KOPT-K1 (cell line): Measurements from ENCODE around the gene YIF1A.

Experiments used
- H3K27ac ChIP-seq: fragments of 200-600 bp; sonication (generic); 2 replicates; pipeline ENCODE4 v1.5.1; 2016; ENCODE audit warnings: antibody characterized with exemption, mild to moderate bottlenecking, low read depth, low read length; ENCODE audit not compliant: poor library complexity, severe bottlenecking
- H3K36me3 ChIP-seq: fragments of 200-600 bp; sonication (generic); 2 replicates; pipeline ENCODE4 v1.5.1; 2017; ENCODE audit warnings: antibody characterized with exemption, mild to moderate bottlenecking, low read length, moderate library complexity; ENCODE audit not compliant: insufficient read depth
- H3K9me3 ChIP-seq: fragments of 200-600 bp; sonication (generic); 2 replicates; pipeline ENCODE4 v1.5.1; 2017; ENCODE audit warnings: antibody characterized with exemption, low read length, mild to moderate bottlenecking; ENCODE audit not compliant: insufficient read depth, poor library complexity, severe bottlenecking

YIF1A gene

DNA sequence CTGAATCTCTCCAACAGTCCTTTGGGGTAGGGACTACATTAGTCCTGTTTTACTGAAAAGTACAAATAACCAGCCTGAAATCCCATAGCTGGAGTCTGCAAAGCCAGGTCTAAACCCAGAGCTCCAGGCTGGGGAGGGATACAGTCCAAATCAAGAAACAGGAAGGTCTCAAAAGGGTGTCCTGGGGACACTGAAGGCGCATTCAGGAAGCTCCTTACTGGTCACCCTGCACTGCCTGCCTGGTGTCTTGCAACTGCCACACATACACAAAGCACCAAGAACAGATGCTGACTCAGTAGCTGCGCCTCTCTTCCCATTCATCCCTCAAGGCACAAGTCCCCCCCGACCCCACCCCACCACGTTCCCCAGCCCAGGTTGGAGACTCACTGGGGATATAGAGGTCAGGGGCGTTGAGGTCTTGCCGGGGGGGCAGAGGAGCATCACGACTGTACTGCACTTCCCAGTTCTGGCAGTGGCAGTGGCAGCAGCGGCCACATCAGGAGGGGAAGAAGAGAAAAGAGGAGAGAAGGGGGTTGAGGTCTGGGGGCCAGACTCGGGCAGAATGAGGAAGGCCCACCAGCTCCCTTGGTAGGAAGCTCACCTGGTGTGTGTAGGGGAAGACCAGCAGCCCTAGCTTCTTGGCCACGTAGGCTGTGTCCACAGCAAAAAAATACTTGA lies 1.6 kb downstream of the YIF1A start:
- Histone ChIP-seq H3K9me3 (no peaks in the 10 kb centered on the region), H3K27ac (peak overlapping the region; percentile 69), H3K36me3 (peaks cover 13% of the 10 kb centered on the region; the same call in 1 of the 2 replicates)

DNA sequence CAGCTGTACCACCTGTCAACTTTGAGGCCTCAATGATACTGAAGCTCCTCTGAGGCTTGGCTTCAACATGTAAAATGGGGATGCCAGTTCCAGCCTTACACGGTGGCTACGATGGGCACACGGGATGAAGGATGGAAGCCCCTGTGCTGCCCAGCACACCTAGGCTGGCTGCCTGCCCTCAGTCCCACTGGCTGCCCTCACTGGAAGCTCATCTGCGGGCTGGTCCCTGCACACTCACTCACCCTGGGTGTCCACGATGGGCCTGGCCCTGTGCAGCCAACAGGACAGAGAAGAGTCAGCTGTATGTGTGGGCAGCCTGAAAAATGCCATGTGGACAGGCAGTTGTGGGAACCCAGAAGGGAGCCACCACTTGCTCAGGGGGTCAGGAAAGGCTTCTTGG lies 2.2 kb downstream of the YIF1A start:
- Histone ChIP-seq H3K9me3 (no peaks in the 10 kb centered on the region), H3K27ac (no peak overlapping the region), H3K36me3 (peaks cover 13% of the 10 kb centered on the region; the same call in 1 of the 2 replicates)

DNA sequence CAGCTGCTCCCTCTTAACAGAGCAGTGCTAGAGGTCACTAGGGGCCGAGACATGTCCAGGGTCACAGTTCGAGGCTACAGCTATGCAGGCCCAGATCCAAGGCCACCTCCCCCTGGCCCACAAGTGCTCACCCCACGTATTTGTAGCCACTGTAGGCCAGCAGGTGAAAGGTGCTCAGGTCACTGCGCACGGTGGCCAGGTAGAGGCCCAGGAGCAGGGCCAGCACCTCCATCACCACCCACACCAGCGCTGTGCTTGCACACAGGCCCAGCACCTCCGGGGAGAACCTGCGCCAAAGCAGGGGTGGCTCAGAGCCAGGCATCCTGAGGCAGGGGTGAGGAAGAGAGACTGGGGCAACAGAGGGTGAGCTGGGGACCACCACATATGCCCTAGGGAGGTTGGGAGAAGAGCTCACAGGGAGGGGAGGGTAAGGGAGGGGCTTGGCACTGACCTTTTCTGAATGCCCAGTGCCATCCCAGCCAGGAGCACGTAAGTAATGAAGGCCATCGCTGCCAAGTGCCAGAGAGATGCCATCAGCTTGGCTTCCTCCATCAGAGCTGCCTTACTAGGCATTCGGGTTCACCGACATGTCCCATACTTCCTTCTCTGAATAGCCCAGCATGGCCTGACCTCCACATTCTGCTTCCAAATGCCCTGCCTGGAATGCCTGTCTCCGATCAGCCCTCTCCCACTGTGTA lies 3.5 kb downstream of the YIF1A start:
- no peak overlapping the region for H3K27ac ChIP-seq
- peaks cover 13% of the 10 kb centered on the region; the same call in 1 of the 2 replicates for H3K36me3 ChIP-seq
- H3K9me3 ChIP-seq: no peaks in the 10 kb centered on the region

DNA sequence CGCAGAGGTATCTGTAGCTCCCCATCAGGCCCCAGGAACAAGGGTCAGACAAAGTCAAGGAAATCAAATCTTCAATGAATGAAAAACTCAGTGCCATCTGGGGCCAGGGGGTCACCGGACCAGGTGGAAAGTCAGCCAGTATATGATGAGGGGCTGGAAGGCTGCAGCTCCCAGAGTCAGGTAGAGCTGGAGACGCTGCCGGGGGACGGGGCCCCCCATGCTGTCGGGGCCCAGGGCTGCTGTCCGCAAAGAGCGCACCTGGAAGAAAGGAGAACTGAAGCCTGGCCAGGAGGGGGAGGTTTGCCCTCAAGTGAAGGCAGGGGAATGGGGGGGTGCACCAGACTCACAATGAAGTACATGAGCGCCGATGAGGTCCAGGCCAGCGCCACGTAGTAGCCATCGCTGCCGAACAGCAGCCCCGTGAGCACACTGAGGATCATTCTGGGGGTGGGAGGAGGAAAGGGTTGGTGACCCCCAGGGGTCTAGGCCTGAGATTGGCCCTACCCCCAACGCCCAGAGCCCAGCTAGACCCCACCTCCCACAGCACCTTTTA lies 4.3 kb downstream of the YIF1A start:
- Histone ChIP-seq H3K36me3 (peaks cover 13% of the 10 kb centered on the region; the same call in 1 of the 2 replicates), H3K9me3 (no peaks in the 10 kb centered on the region), H3K27ac (no peak overlapping the region)

- no peaks in the 10 kb centered on the region for H3K9me3 ChIP-seq
- H3K36me3 ChIP-seq: peaks cover 13% of the 10 kb centered on the region; the same call in 1 of the 2 replicates
- no peak overlapping the region for H3K27ac ChIP-seq
Measured at GRCh38 chr11:66283461-66284105, 5.4 kb downstream of the YIF1A start.

DNA sequence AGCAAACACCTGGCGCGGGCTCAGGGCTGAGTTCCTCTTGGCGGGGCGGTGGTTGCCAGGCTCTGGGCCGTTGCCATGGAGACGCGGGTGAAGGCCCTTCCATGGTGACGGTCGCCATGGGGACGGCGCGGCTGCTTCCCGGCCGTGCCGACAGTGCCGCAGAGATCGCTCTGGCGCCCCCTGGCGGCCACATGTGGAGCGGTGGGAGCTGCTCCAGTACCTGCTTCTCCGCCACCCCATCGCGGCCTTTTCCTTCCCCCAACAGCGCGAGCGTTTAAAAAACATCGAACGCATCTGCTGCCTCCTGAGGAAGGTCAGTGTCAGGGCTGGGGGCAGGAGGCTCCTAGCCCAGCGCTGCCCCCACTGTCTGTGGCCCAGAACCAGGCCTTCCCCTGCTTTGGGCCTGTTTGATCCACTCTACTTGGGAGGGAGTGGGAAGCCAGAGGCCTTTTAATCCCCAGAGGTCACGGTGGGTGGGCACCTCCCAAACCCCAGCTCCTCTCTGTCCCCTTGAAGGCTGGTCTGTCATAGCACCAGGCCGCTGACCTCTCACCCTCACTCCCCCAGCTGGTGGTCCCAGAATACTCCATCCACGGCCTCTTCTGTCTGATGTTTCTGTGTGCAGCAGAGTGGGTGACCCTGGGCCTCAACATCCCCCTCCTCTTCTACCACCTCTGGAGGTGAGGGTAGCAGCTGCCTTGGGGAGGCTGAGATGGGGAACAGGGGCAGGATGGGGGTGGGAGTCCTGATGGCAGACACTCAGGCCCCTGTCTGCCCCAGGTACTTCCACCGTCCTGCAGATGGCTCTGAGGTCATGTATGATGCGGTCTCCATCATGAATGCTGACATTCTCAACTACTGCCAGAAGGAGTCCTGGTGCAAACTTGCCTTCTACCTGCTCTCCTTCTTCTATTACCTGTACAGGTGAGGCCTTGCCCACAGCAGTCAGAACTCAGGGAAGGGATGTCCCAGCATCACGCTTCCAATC lies 6.2 kb downstream of the YIF1A start:
- H3K36me3 ChIP-seq: peaks cover 13% of the 10 kb centered on the region; the same call in 1 of the 2 replicates
- no peak overlapping the region for H3K27ac ChIP-seq
- no peaks in the 10 kb centered on the region for H3K9me3 ChIP-seq

GRCh38 chr11:66281776-66282467 lies 7.0 kb downstream of the YIF1A start:
- Histone ChIP-seq H3K27ac (no peak overlapping the region), H3K9me3 (no peaks in the 10 kb centered on the region), H3K36me3 (peaks cover 13% of the 10 kb centered on the region; the same call in 1 of the 2 replicates)

DNA sequence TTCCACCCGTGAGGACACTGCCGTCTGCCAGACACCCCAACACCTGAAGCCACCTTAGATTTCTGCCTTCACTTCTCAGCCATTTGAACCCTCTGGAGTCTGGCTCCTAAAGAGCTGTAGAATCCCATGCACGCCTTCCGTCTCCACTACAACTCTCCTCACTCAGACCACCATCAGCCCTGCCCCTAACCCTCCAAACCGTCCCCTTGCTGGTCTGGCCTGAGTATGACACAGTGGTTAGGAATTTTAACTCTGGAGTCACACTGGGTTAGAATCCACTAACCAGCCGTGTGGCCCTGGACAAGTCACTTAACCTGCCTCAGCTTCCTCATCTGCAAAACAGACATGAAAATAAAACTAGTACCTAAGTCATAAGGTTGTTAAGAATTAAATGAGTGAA lies 7.9 kb downstream of the YIF1A start:
- no peak overlapping the region for H3K27ac ChIP-seq
- peaks cover 19% of the 10 kb centered on the region; the same call in 1 of the 2 replicates for H3K36me3 ChIP-seq
- H3K9me3 ChIP-seq: no peaks in the 10 kb centered on the region

GRCh38 chr11:66280428-66280827 lies 8.5 kb downstream of the YIF1A start:
- H3K9me3 ChIP-seq: no peaks in the 10 kb centered on the region
- peaks cover 24% of the 10 kb centered on the region; the same call in 1 of the 2 replicates for H3K36me3 ChIP-seq
- no peak overlapping the region for H3K27ac ChIP-seq

DNA sequence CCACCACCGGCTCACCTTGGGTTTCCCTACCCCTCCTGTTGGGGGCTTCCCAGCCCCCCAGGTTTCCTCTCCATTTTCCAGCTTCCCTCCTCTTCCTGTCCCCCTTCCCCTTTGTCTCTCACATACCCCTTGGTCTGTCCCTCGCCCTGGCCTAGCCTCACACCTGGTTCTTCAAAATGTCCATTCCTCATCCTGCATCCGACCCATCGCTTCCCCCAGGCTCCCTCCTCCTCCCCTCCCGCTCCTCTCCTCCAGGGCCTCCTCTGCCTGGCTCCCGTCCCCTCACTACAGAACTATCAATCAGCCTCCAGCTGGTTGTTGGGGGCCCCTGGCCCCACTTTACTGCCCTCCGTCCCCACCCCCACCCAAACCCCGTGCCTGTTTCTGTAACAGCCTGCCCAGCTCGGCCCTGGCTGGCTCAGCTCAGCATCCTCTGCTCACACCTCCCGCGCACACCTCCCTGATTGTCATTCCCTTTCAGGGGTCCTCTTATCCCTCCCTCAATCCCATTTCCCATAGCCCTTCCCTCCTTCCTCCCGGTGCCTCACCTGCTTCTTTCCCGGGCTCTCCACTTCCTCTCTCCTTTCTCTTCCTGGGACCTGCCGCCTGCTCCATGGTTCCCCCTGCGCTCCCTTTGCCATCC lies 9.7 kb downstream of the YIF1A start:
- Histone ChIP-seq H3K27ac (no peak overlapping the region), H3K36me3 (peaks cover 25% of the 10 kb centered on the region), H3K9me3 (no peaks in the 10 kb centered on the region)

- no peaks in the 10 kb centered on the region for H3K9me3 ChIP-seq
- peaks cover 31% of the 10 kb centered on the region for H3K36me3 ChIP-seq
- H3K27ac ChIP-seq: no peak overlapping the region
Measured at GRCh38 chr11:66278363-66279091, 10.4 kb downstream of the YIF1A start.

DNA sequence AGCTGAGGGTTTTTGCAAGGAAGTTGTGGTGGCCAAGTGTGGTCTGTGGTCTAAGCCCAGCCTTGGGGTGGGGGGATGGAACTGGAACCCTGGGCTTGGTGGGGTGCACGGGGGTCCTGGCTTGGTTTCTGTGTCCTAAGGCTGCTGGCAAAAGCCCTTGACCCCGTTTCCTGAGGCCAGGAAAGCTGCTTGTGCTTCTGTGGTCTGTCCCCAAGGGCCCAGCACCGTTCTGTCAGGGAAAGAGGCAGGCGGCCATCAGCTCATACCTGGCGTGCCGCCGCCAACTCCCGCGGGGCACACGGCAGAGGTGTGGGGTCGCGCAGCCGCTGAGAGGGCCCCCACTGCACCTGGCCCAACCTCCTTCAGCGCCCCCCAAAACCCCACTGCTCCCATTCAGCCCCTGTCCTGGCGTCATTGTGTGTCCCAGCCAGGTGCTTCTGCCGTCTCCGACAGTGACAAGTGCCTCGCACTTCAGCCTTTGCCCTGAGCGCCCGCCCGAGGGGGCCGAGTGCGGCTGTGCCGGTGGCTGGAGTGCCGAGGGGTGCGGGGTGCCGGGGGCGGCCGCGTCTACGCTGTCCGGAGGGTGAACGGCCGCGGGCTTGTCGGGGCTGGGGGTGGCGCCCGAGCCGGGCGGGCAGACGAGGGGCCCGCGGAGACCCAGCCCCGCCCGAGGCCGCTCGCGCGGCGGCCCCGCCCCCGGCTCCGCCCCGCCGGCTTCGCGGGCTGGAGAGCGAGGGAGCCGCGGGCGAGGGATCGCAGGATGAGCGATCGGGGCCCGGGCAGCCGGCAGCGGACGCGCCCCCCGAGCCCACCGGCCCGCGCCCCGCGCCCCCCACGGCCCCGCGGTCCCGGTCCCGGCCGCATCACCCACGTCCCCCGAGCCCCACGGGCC lies 11.2 kb downstream of the YIF1A start, which contains the start of gene CNIH2:
TSS of gene CNIH2 (plus strand) at position 705 of the 892 bp plus-strand sequence. CDS start 282 bp downstream, outside the sequence.
- Histone ChIP-seq H3K9me3 (no peaks in the 10 kb centered on the region), H3K27ac (no peak within 1 kb of the TSS), H3K36me3 (peaks cover 39% of the 10 kb centered on the region)
